ENCODE data around the gene NPIPB2.
"Not testable (repeated sequence)": the region's sequence is repeated elsewhere in the genome, so short reads cannot be mapped to it uniquely, and the experiment has no call there.

Gene NPIPB2

DNA sequence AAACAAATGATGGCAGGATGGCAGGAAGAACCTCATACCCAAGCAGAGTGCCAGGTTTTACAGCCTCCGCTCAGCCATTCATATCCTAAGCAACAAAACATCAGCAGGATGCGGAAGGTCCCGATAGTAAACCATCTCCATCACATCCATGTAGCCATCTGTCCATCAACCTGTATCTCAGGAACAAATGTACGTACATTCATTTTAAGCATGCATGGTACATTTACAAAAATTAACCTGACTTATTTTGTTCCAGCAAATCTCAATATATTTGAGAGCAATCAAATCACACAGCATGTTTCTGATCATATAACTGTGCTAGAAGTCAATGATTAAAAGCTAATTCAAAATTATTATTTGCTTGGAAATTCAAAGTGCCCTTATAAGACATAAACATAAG lies at the start of gene NPIPB2:
Gene NPIPB2, minus strand, starts transcription at position 101 of the 400 bp plus-strand sequence. Its CDS starts 0 bp downstream, at position 101.
- not testable (repeated sequence) for DNase-seq

DNA sequence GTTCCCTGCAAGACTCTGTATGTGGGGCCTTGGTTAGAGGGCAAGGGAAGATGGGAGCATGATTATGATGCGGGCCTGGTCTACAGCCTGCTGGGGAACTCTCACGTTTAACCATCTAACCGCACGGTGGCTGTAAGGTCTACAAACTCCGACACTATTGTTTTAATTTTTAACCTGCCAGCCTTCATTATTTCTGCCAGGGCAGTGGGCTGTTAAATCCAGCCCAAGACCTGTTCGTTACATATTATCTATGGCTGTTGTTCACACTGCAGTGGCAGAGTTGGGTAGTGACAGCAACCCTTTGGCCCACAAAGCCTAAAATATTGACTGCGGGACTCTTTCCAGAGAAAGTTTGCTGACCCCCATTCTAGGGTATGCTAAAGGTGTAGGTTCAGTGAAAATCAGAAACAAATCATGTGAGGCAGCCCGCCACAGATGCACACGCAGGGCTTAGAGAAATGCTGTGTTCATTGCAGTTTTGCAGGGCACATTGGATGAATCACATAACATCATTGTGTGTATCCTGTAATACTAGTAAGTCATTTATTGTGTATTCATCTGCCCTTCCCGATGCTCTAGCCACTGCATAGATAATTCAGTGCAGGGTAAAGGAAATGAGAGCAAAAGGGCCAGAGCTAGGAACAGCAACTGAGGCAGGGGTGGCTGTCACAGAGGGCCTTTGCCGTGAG lies 49.0 kb upstream of the NPIPB2 start:
- no peak for DNase-seq

DNA sequence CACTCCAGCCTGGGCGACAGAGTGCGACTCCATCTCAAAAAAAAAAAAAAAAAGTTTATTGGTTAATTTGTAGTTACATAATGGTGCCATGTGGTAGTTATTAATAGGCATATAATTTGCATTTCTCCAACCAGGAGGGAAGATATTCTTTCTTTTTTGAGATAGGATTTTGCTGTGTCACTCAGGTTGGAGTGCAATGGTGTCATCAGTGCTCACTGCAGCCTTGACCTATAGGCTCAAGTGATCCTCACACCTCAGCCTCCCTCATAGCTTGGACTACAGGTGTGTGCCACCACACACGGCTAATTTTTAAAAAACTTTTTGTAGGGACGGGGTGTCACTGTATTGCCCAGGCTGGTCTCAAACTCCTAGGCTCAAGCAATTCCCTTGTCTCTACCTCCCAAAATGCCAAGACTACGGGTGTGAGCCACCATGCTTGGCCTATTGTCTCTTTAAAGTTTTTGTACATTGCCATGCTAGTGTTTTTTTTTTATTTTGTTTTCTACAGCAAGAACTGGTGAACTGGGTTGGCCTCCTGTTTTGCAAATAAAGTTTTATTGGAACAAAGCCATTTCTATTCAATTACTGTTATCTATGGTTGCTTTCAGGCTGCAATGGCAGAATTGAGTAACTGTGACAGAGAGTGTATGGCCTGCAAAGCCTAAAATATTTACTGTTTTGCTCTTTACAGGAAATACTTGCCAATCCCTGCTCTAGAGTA lies 46.6 kb upstream of the NPIPB2 start:
- no peak for DNase-seq

DNA sequence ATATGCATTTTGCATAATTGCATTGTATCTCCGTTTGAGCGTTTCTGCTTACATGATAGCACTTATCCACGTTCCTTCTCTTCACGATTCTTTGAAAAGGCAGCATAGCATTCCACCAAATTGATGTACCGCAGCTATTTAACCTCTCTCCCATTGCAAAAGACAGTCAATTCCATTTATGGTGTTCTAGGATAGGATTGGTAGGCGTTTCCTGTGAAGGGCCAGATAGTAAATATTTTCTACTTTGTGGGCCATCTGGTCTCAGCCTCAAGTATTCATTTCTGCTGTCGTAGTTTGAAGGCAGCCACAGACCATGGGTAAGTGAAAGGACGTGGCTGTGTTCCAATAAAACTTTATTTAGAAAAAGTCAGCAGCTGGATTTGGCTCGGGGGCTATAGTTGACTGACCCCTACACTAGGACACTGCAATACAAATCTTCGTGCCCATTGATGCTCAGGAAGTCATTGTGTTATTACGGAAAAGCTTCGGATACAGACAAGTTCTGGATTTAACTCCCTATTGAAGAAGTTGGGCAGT lies 44.7 kb upstream of the NPIPB2 start:
- DNase-seq = no peak

DNA sequence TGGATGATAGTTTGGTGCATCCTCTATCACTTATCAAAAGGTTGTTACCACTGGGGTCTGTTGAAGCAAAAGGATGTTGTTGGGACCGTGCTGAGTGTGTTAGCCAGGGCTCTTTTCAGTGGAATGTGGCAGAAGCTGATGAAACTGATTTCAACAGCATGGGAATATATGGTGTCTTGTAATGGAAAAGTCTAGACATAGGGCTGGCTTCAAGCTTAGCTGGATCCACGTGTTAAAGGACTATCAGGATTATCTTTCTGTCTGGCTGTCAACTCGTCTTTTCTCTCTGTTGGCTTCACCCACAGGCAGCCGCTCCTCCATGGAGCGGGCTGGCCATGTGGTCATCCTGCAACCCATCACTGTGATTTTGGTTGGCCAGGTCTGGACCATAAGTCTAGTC lies 43.4 kb upstream of the NPIPB2 start:
- no peak for DNase-seq

DNA sequence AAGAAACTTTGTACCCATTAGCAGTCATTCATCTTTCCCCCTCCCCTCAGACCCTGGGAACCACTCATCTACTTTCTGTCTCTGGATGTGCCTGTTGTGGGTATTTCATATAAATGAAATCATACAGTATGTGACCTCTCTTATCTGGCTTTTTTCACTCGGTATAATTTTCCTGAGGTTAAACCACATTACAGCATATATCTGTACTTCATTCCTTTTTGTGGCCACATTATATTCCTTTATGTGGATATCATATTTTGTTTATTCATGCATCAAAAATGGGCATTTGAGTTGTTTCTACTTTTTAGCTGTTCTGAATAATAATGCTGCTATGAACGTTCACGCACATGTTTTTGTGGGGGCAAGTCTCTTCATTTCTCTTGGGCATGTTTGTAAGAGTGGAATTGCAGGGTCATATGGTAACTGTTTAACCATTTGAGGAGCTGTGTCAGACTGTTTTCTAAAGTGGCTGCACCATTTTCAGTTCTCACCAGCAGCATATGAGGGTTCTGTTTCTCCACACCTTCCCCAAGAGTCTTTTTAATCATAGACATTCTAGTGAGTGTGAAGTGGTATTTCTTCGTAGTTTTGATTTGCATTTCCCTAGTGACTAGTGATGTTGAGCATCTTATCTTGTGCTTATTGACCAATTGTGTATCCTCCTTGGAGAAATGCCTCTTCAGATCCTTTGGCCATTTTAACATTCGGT lies 38.4 kb upstream of the NPIPB2 start:
- no peak for DNase-seq

DNA sequence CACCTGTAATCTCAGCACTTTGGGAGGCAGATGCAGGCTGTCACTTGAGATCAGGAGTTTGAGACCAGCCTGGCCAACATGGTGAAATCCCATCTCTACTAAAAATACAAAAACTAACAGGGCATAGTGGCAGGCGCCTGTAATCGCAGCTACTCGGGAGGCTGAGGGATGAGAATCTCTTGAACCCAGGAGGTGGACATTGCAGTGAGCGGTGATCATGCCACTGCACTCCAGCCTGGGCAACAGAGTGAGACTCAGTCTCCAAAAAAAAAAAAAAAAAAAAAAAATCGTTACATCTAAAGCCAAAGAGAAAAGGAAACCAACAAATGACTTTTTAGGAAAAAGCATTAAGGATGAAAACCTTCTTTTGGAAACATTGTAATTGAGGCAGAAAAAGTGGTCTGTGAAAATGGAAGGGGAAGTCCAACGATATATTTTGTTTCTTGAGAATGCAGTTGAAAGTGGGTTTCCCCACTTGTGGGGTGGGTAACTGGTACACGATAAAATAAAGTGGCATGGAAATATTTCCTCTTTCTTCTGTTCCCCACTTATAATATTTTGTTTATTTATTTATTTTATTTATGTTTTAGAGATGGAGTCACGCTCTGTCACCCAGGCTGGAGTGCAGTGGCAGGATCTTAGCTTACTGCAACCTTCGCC lies 37.3 kb upstream of the NPIPB2 start:
- DNase-seq = no peak

DNA sequence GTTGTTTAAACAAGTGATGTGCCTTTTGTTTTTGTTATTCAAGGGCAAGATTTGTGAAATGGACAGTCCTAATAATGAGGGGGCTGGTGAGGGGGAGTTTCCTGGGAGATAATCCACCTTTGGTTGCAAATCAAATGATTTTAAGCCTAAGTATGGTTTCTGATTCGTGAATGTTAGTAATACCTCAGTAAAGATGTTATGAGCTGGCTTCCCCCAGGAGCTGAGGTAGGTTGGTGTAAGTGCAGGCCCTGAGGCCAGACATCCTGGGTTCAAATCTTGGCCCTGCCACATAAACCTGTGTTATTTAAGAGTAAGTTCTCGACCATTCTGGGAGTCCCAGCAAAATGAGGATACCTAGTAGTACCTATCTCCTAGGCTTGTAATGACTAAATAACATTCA lies 36.2 kb upstream of the NPIPB2 start:
- no peak for DNase-seq

DNA sequence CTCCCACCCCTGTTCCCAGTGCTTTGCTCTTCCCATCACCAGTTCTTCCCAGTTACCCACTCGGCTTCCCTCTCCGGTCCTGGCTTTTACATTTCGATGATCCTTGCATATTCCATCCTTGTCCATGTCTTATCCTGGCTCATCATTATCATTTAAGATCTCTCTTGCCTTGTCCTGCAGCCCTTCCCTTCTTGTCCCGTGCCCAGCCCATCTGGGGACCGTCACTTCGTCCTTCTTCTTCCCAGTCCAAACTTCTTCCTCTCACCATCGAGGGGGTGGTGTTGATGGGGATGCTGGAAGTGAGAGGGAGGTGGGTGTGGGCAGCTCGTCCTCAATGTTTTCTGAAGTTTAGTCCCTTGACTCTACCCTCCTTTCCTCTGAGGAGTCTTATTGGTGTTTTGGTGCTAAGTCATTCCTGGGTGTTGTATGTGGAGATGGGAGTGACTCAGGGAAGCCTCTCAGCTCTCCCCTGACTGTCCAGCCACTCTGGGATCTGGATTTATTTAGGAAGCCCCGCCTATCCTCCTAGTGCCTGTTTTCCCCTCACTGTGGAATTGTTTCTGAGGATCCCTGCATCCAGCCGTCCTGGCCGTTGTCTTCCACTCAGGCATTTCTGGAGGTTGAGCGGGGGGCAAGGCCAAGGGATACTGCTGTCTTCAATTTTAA lies 35.7 kb upstream of the NPIPB2 start:
- no peak for DNase-seq

DNA sequence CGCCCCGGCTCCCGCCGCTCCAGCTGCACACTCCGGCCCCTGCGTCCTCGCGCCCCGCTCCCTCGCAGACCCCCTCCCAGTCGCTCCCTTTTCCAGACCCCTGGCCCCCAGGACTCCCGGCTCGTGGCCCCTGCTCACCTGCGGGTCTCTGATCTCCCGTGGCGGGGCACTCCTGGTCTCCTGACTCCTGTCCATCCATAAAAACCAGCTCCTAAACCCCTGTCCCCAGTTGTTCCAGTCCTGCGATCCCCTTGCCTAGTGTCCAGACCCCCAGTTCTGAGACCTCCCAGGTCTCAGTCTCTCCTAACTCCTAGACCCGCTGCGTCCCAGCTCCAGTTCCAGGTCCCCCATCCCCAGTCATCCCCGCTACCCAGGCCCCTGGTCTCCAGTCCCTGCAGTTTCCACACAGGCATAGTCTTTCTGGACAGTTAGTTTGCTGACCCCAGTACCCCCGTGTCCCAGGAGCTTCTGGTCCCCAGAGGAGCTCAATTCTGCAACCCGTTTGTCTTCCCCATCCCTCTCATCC lies 35.1 kb upstream of the NPIPB2 start:
- no peak for DNase-seq

DNA sequence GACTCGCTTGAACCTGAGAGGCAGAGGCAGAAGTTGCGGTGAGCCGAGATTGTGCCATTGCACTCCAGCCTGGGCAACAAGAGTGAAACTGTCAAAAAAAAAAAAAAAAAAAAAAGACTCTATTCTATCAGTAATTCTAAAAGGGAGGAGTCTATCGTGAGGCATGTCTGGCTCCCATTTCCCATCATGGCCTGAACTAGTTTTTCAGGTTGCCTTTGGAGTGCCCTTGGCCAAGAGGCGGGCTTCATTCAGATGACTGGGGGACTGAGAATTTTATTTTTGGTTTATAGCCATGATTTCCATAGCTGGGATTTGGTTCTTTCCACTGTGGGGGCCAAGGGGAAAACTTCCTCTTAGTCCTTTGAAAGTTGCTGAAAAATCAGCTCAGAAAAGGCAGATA lies 31.2 kb upstream of the NPIPB2 start:
- no peak for DNase-seq

DNA sequence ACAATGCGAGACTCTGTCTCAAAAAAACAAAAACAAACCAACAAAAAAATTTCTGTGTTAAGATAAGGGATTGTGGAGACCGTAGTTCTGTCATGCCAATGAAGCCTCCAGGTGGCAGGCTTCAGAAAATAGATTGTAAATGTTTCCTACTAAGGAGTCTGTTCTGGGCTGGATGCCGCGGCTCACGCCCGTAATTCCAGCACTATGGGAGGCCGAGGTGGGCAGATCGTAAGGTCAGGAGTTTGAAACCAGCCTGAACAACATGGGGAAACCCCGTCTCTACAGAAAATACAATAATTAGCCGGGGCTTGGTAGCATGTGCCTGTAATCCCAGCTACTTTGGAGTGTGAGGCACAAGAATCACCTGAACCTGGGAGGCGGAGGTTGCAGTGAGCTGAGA lies 30.3 kb upstream of the NPIPB2 start:
- DNase-seq = no peak

DNA sequence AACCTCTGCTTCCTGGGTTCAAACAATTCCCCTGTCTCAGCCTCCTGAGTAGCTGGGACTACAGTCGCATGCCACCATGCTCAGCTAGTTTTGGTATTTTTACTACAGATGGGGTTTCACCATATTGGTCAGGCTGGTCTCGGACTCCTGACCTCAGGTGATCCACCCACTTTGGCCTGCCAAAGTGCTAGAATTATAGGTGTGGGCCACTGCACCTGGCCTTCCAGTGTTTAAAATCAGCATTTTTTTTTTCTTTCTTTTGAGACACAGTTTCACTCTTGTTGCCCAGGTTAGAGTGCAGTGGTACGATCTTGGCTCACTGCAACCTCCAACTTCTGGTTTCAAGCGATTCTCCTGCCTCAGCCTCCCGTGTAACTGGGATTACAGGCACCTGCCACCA lies 28.4 kb upstream of the NPIPB2 start:
- not testable (repeated sequence) for DNase-seq

DNA sequence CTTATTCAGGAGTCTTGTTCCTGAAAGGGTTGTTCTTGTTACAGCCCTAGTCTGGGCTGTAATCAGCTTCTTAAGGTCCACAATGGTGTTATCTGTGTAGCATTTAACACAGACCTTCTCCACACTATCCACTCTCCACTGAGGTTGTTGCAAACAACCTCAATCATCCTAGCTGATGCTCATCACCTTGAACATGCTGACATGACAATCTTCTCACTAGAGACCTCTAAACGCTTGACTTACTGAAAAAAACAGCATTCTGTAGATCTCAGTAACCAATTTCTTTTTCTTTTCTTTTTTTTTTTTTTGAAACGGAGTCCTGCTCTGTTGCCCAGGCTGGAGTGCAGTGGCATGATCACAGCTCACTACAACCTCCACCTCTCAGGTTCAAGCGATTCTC lies 26.7 kb upstream of the NPIPB2 start:
- DNase-seq = no peak

DNA sequence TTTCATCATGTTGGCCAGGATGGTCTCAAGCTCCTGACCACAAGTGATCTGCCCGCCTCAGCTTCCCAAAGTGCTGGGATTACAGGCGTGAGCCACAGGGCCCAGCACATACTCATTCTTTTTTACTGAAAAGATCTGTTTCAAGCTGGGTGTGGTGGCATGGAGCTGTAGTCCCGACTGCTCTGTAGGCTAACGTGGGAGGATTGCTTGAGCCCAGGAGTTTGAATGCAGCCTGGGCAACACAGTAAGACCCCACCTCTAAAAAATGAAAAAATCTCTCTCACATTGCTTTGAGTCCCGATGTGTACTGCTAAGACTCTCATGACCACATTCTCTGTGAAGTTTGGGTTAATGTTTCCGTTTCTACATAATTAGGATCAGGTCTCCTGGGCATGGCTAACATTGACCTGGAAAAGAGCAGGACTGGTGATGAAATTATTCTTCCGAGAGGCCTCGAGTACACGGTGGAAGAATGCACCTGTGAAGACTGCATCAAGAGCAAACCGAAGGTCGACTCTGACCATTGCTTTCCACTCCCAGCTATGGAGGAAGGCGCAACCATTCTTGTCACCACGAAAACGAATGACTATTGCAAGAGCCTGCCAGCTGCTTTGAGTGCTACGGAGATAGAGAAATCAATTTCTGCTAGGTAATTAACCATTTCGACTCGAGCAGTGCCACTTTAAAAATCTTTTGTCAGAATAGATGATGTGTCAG lies 25.5 kb upstream of the NPIPB2 start:
- DNase-seq = no peak

DNA sequence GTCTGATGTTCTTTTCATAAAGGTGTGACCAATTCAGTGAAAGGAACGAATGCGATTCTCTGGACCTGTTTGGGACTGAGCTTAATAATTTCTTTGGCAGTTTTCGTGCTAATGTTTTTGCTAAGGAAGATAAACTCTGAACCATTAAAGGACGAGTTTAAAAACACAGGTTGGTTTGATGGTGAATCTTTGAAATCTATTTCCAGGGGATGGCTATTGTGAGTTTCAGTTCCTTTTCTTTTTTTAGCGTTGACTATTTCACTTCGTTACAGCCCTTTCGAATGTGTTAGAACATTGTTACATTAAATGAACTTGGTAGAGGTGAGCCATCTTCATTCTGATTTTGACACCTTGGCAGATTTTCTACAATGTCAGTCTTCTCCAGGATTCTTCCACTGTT lies 24.3 kb upstream of the NPIPB2 start:
- DNase-seq = no peak

DNA sequence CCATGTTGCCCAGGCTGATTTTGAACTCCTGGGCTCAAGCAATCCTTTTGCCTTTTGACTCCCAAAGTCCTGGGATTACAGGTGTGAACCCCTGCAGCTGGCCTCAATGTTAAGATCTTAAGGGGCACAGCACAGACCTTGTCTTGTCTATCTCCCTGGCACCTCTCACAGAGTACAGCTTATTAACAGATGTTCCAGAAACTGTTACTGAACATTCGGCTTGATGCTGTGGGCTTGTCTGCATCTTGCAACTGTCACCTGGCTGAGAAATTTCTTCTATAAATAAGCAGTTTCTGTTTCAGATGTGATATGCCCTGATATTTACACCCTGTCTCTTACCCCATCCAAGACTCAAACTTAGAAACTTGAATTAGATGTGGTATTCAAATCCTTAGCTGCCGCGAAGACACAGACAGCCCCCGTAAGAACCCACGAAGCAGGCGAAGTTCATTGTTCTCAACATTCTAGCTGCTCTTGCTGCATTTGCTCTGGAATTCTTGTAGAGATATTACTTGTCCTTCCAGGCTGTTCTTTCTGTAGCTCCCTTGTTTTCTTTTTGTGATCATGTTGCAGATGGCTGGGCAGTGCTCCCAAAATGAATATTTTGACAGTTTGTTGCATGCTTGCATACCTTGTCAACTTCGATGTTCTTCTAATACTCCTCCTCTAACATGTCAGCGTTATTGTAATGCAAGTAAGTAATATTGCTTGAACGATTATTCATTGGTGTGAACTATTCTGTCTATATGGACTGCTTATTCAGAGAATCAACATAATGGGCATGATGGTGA lies 23.1 kb upstream of the NPIPB2 start, which contains the start of gene TNFRSF17:
Gene TNFRSF17, plus strand, starts transcription at position 450 of the 791 bp plus-strand sequence. Its CDS starts 115 bp downstream, at position 565.
- no peak for DNase-seq

DNA sequence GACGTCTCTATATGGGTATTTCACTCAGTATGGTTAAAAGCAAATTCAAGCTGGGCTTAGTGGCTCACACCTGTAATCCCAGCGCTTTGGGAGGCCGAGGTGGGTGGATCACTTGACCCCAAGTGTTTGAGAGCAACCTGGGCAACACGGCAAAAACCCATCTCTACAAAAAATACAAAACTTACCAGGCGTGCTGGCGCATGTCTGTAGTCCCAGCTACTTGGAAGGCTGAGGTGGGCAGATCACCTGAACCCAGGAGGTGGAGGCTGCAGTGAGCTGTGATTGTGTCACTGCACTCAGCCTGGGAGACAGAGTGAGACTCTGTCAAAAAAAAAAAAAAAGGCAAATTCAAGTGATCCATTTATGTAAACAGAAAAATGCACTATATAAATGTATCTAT lies 21.9 kb upstream of the NPIPB2 start:
- DNase-seq = no peak

DNA sequence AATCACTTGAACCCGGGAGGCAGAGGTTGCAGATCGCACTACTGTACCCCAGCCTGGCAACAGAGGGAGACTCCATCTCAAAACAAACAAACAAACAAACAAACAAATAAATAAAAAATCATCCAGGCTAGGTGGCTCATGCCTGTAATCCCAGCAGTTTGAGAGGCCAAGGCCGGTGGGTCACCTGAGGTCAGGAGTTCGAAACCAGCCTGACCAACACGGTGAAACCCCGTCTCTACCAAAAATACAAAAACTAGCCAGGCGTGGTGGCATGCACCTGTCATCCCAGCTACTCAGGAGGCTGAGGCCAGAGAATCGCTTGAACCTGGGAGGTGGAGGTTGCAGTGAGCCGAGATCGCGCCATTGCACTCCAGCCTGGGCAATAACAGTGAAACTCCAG lies 21.1 kb upstream of the NPIPB2 start:
- DNase-seq = not testable (repeated sequence)

DNA sequence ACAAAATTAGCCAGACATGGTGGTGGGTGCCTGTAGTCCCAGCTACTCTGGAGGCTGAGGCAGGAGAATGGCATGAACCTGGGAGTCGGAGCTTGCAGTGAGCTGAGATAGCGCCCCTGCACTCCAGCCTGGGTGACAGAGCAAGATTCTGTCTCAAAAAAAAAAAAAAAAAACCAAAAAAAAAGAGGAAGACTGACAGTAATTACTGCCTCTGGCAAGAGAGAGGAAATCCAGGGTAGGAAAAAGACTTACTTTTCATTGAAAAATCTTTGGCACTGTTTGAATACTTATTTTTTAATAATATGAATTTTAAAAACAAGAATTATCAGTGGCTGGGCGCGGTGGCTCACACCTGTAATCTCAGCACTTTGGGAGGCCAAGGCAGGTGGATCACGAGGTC lies 20.6 kb upstream of the NPIPB2 start:
- not testable (repeated sequence) for DNase-seq

Measured in activated CD4-positive, CD25-positive, alpha-beta regulatory T cell (primary cell).